MCF 10A (cell line): ENCODE data around the gene LCA5. TPM values are rescaled to one million over a fixed set of nuclear protein-coding genes. Genes with fewer than 3 reads are reported as not detected.

Experiments
- BruUV-seq: library from RNA; stranded (reverse); fragments of 400-500 nt; replicated peaks from 2 replicates; lab custom pipeline; 2021; lab: Mats Ljungman, UMichigan
- CTCF ChIA-PET: fragments of 300-600 bp; sonication (Branson Sonifier 250); formaldehyde crosslinking; extraction: SDS; loops from one replicate; lab custom pipeline; 2021; ENCODE audit warnings: antibody characterized with exemption, inconsistent platforms; lab: Yijun Ruan, JAX
- POLR2A ChIA-PET: fragments of 300-600, 350-650 bp; sonication (Branson Sonifier 250); formaldehyde crosslinking; extraction: SDS; loops from one replicate; lab custom pipeline; 2020; ENCODE audit warnings: antibody characterized with exemption, inconsistent platforms; lab: Yijun Ruan, JAX
- DNase-seq: peaks from one replicate; pipeline ENCODE4 v3.0.0-alpha.2; 2018; ENCODE audit not compliant: unreplicated experiment
- H3K27ac Mint-ChIP-seq: one replicate; pipeline ENCODE4 v1.8.0; 2022; ENCODE audit warnings: mild to moderate bottlenecking, low read depth, mixed read lengths; ENCODE audit not compliant: unreplicated experiment
- H3K27me3 Mint-ChIP-seq: one replicate; pipeline ENCODE4 v1.8.0; 2022; ENCODE audit warnings: mixed read lengths; ENCODE audit not compliant: insufficient read depth, unreplicated experiment
- H3K36me3 Mint-ChIP-seq: one replicate; pipeline ENCODE4 v1.8.0; 2022; ENCODE audit warnings: mild to moderate bottlenecking, moderate library complexity, mixed read lengths; ENCODE audit not compliant: insufficient read depth, unreplicated experiment
- H3K4me1 Mint-ChIP-seq: one replicate; pipeline ENCODE4 v1.8.0; 2022; ENCODE audit warnings: mixed read lengths; ENCODE audit not compliant: insufficient read depth, unreplicated experiment
- H3K4me3 Mint-ChIP-seq: one replicate; pipeline ENCODE4 v1.8.0; 2022; ENCODE audit warnings: mild to moderate bottlenecking, moderate library complexity, mixed read lengths; ENCODE audit not compliant: unreplicated experiment
- H3K9me3 Mint-ChIP-seq: one replicate; pipeline ENCODE4 v1.8.0; 2022; ENCODE audit warnings: mixed read lengths; ENCODE audit not compliant: unreplicated experiment
- CTCF ChIP-seq: fragments of 200-600 bp; IDR thresholded peaks from one replicate; pipeline ENCODE4 v1.8.0; 2022; ENCODE audit warnings: antibody characterized with exemption, mild to moderate bottlenecking; ENCODE audit not compliant: unreplicated experiment
- intact Hi-C: fragments of 100-400 bp; cut with micrococcal nuclease; formaldehyde crosslinking; loops from 2 replicates; pipeline ENCODE4 v1.14.1; 2022
- total RNA-seq: library from RNA; stranded (reverse); gene quantifications from 2 replicates; pipeline ENCODE4 v1.2.3, GENCODE V29; 2022

LCA5 gene
- total RNA-seq, 1 experiment from 2014 or later = 4.5 TPM

GRCh38 chr6:79469376-79470246 lies 67.6 kb downstream of the LCA5 start:
- no peak overlapping the region for H3K4me3 Mint-ChIP-seq
- CTCF ChIA-PET = interaction anchor here (0.9 to 1.0 kb wide), 3 partner anchors 13 to 392 kb away, joined by 3 to 5 read pairs (median 4); partner anchors contain the start of gene PHIP
- H3K4me1 Mint-ChIP-seq = peaks cover 7% of the 10 kb centered on the region
- no peak overlapping the region for H3K27ac Mint-ChIP-seq
- intact Hi-C loops = loop anchor here (5.0 kb wide), 1 partner anchor 267 kb away; no protein-coding TSS in a partner anchor
- no TSS peak for BruUV-seq
- no peaks in the 10 kb centered on the region for H3K9me3 Mint-ChIP-seq
- H3K27me3 Mint-ChIP-seq = no peaks in the 10 kb centered on the region
- no peak for DNase-seq
- TF ChIP-seq CTCF = no peak
- no peaks in the 10 kb centered on the region for H3K36me3 Mint-ChIP-seq
- POLR2A ChIA-PET = interaction anchor here (0.6 to 1.5 kb wide), 2 partner anchors 14 to 506 kb away, joined by 3 read pairs; no protein-coding TSS in a partner anchor

GRCh38 chr6:79468587-79468986 lies 68.6 kb downstream of the LCA5 start:
- Mint-ChIP-seq H3K36me3 (no peaks in the 10 kb centered on the region), H3K27ac (no peak overlapping the region), H3K4me3 (no peak overlapping the region), H3K27me3 (no peaks in the 10 kb centered on the region), H3K4me1 (peaks cover 15% of the 10 kb centered on the region), H3K9me3 (no peaks in the 10 kb centered on the region)
- no peak for TF ChIP-seq CTCF
- DNase-seq = no peak
- no TSS peak for BruUV-seq
- ChIA-PET POLR2A (interaction anchor here (0.6 to 5.4 kb wide), 3 partner anchors 48 to 505 kb away, joined by 3 to 57 read pairs (median 3); partner anchors contain the start of gene PHIP), CTCF (interaction anchor here (0.6 to 2.2 kb wide), 4 partner anchors 85 to 391 kb away, joined by 3 to 6 read pairs (median 4); partner anchors contain the start of gene PHIP)
- intact Hi-C loops = loop anchor here (5.0 kb wide), 1 partner anchor 266 kb away; no protein-coding TSS in a partner anchor

GRCh38 chr6:79468116-79468515 lies 69.1 kb downstream of the LCA5 start:
- Mint-ChIP-seq H3K27me3 (no peaks in the 10 kb centered on the region), H3K27ac (no peak overlapping the region), H3K9me3 (no peaks in the 10 kb centered on the region), H3K36me3 (no peaks in the 10 kb centered on the region), H3K4me3 (no peak overlapping the region), H3K4me1 (peaks cover 19% of the 10 kb centered on the region)
- no TSS peak for BruUV-seq
- DNase-seq = no peak
- no peak for TF ChIP-seq CTCF
- POLR2A ChIA-PET = interaction anchor here (1.1 to 5.4 kb wide), 3 partner anchors 47 to 390 kb away, joined by 3 to 57 read pairs (median 11); partner anchors contain the start of genes LCA5 and PHIP
- CTCF ChIA-PET = interaction anchor here (0.6 to 2.3 kb wide), 8 partner anchors 15 to 392 kb away, joined by 3 to 9 read pairs (median 4); no protein-coding TSS in a partner anchor
- intact Hi-C loops = loop anchor here (5.0 kb wide), 1 partner anchor 266 kb away; no protein-coding TSS in a partner anchor
